Measurements from ENCODE around the gene FOXA2.

- TF ChIP-seq CTCF (IDR thresholded peaks at IDR 0.05; ENCODE audit: poor library complexity, severe bottlenecking) (no peak), EZH2 (IDR thresholded peaks at IDR 0.05; ENCODE audit: borderline replicate concordance, insufficient read depth, low read length, poor library complexity, severe bottlenecking) (no peak), POLR2AphosphoS5 (IDR thresholded peaks at IDR 0.05) (no peak), RAD21 (conservative IDR thresholded peaks at IDR 0.05) (no peak), TAF1 (IDR thresholded peaks at IDR 0.05; ENCODE audit: low read depth) (no peak)
Measured at GRCh38 chr20:22536956-22537756, 47.2 kb downstream of the FOXA2 start.
